ENCODE data around the gene ROS1. TPM values are rescaled to one million over a fixed set of nuclear protein-coding genes. Genes with fewer than 3 reads are reported as not detected.

ROS1 gene
- total and polyA plus RNA-seq, 10 donors: 0.12 TPM; not detected in 9

GRCh38 chr6:117399126-117399525, 26.6 kb downstream of the ROS1 start:
- H3K27me3 ChIP-seq (replicated peaks in 1 of 7): no peaks in the 10 kb centered on the region
- TF ChIP-seq POLR2AphosphoS5 (IDR thresholded peaks at IDR 0.05): no peak
- TF ChIP-seq POLR2A (IDR thresholded peaks at IDR 0.05): no peak
- no peak for TF ChIP-seq CTCF (IDR thresholded peaks at IDR 0.05 in 8 of 11, conservative IDR thresholded peaks at IDR 0.05 in 3 of 11)
- no peak overlapping the region for H3K4me3 ChIP-seq
- H3K36me3 ChIP-seq: no peaks in the 10 kb centered on the region
- WGBS, 5 donors: 84 to 95% (median 90%) methylated on average over 4 to 5 of the region's 5 CpGs
- DNase-seq: no peak
- no peak overlapping the region for H3K27ac ChIP-seq
- intact Hi-C loops (cut with DNase I; ENCODE audit: low total_unique reads): no loop called here
- H3K9me3 ChIP-seq: no peaks in the 10 kb centered on the region
- no peaks in the 10 kb centered on the region for H3K4me1 ChIP-seq

- Histone ChIP-seq H3K4me3 (no peak overlapping the region), H3K9me3 (no peaks in the 10 kb centered on the region), H3K27ac (no peak overlapping the region), H3K27me3 (replicated peaks in 1 of 7) (no peaks in the 10 kb centered on the region), H3K36me3 (no peaks in the 10 kb centered on the region), H3K4me1 (no peaks in the 10 kb centered on the region)
- intact Hi-C loops (cut with DNase I; ENCODE audit: low total_unique reads): no loop called here
- no peak for DNase-seq
- no peak for TF ChIP-seq POLR2AphosphoS5 (IDR thresholded peaks at IDR 0.05)
- no peak for TF ChIP-seq CTCF (IDR thresholded peaks at IDR 0.05 in 8 of 11, conservative IDR thresholded peaks at IDR 0.05 in 3 of 11)
- no peak for TF ChIP-seq POLR2A (IDR thresholded peaks at IDR 0.05)
- 61 to 81% (median 72%) methylated on average over 3 of the region's 3 CpGs for WGBS, 5 donors
Observed at GRCh38 chr6:117397536-117398227, 28.1 kb downstream of the ROS1 start.

GRCh38 chr6:117396228-117396627, 29.5 kb downstream of the ROS1 start:
- TF ChIP-seq POLR2AphosphoS5 (IDR thresholded peaks at IDR 0.05) (no peak), CTCF (IDR thresholded peaks at IDR 0.05 in 8 of 11, conservative IDR thresholded peaks at IDR 0.05 in 3 of 11) (no peak), POLR2A (IDR thresholded peaks at IDR 0.05) (no peak)
- 24 to 50% (median 45%) methylated on average over 4 of the region's 4 CpGs for WGBS, 5 donors
- intact Hi-C loops (cut with DNase I; ENCODE audit: low total_unique reads): no loop called here

GRCh38 chr6:117395164-117395563, 30.6 kb downstream of the ROS1 start:
- Histone ChIP-seq H3K27me3 (replicated peaks in 1 of 7) (peaks cover 0 to 7% (median 0%) of the 10 kb centered on the region in 7 donors), H3K4me1 (no peaks in the 10 kb centered on the region), H3K4me3 (no peak overlapping the region), H3K36me3 (no peaks in the 10 kb centered on the region), H3K27ac (no peak overlapping the region), H3K9me3 (no peaks in the 10 kb centered on the region)
- TF ChIP-seq POLR2AphosphoS5 (IDR thresholded peaks at IDR 0.05) (no peak), POLR2A (IDR thresholded peaks at IDR 0.05) (no peak), CTCF (IDR thresholded peaks at IDR 0.05 in 8 of 11, conservative IDR thresholded peaks at IDR 0.05 in 3 of 11) (no peak)
- 33 to 59% (median 37%) methylated on average over 1 of the region's 1 CpG for WGBS, 5 donors
- intact Hi-C loops (cut with DNase I; ENCODE audit: low total_unique reads): no loop called here
- DNase-seq: no peak

More at GRCh38 chr6:117396228-117396627, 29.5 kb downstream of the ROS1 start:
- Histone ChIP-seq H3K4me3 (no peak overlapping the region), H3K27ac (no peak overlapping the region), H3K27me3 (replicated peaks in 1 of 7) (peaks cover 0 to 2% (median 0%) of the 10 kb centered on the region in 7 donors), H3K36me3 (no peaks in the 10 kb centered on the region), H3K4me1 (no peaks in the 10 kb centered on the region), H3K9me3 (no peaks in the 10 kb centered on the region)
- no peak for DNase-seq
